ENCODE data around the gene SOX5.

Gene SOX5

GRCh38 chr12:23949348-23950209 lies at the start of gene SOX5:
SOX5 (minus strand) TSS chr12:23949670; CDS start chr12:23949601, 69 bp downstream.
- DNase-seq (ENCODE audit: low read depth in 2 of 2), result no peak

- no peak for DNase-seq (ENCODE audit: low read depth in 2 of 2)
These were observed 37.6 kb upstream of the SOX5 start for GRCh38 chr12:23987046-23987445.

- no peak for DNase-seq (ENCODE audit: low read depth in 2 of 2)
These were observed 31.4 kb upstream of the SOX5 start for GRCh38 chr12:23980826-23981225.

GRCh38 chr12:23964812-23965211 lies 15.3 kb upstream of the SOX5 start:
- DNase-seq (ENCODE audit: low read depth in 2 of 2), result no peak

- no peak for DNase-seq (ENCODE audit: low read depth in 2 of 2)
These were observed 10.4 kb upstream of the SOX5 start for GRCh38 chr12:23959826-23960225.

- no peak for DNase-seq (ENCODE audit: low read depth in 2 of 2)
These were observed 4.9 kb upstream of the SOX5 start for GRCh38 chr12:23954332-23954731.

GRCh38 chr12:23952071-23952470 lies 2.6 kb upstream of the SOX5 start:
- DNase-seq (ENCODE audit: low read depth in 2 of 2), result no peak

GRCh38 chr12:23950775-23951451 lies 1.4 kb upstream of the SOX5 start:
- no peak for DNase-seq (ENCODE audit: low read depth in 2 of 2)

GRCh38 chr12:23950210-23950774 lies 822 bp upstream of the SOX5 start:
- DNase-seq (ENCODE audit: low read depth in 2 of 2), result no peak

- no peak for DNase-seq (ENCODE audit: low read depth in 2 of 2)
These were observed 1.2 kb downstream of the SOX5 start for GRCh38 chr12:23948291-23948690.

GRCh38 chr12:23947395-23947794 lies 2.1 kb downstream of the SOX5 start:
- DNase-seq (ENCODE audit: low read depth in 2 of 2), result no peak

- DNase-seq (ENCODE audit: low read depth in 2 of 2), result no peak
These were observed 4.2 kb downstream of the SOX5 start for GRCh38 chr12:23945249-23945648.

- no peak for DNase-seq (ENCODE audit: low read depth in 2 of 2)
These were observed 5.4 kb downstream of the SOX5 start for GRCh38 chr12:23944067-23944466.

GRCh38 chr12:23942841-23943240 lies 6.6 kb downstream of the SOX5 start:
- DNase-seq (ENCODE audit: low read depth in 2 of 2), result no peak

GRCh38 chr12:23941780-23942179 lies 7.7 kb downstream of the SOX5 start:
- no peak for DNase-seq (ENCODE audit: low read depth in 2 of 2)

- DNase-seq (ENCODE audit: low read depth in 2 of 2), result no peak
These were observed 11.0 kb downstream of the SOX5 start for GRCh38 chr12:23938422-23938821.

- no peak for DNase-seq (ENCODE audit: low read depth in 2 of 2)
These were observed 18.3 kb downstream of the SOX5 start for GRCh38 chr12:23931176-23931575.

- no peak for DNase-seq (ENCODE audit: low read depth in 2 of 2)
These were observed 18.9 kb downstream of the SOX5 start for GRCh38 chr12:23930599-23930998.

GRCh38 chr12:23929906-23930305 lies 19.6 kb downstream of the SOX5 start:
- DNase-seq (ENCODE audit: low read depth in 2 of 2), result no peak

GRCh38 chr12:23927907-23928306 lies 21.6 kb downstream of the SOX5 start:
- DNase-seq (ENCODE audit: low read depth in 2 of 2), result no peak

- no peak for DNase-seq (ENCODE audit: low read depth in 2 of 2)
These were observed 28.2 kb downstream of the SOX5 start for GRCh38 chr12:23921099-23921856.

GRCh38 chr12:23911574-23911973 lies 37.9 kb downstream of the SOX5 start:
- DNase-seq (ENCODE audit: low read depth in 2 of 2), result no peak
